Gastroesophageal sphincter (tissue), 3 donors: ENCODE data around the gene KRTAP10-5.

Experiments used
- EP300 ChIP-seq: sonication (generic); formaldehyde crosslinking; IDR thresholded peaks from one replicate; pipeline ENCODE4 v1.6.1; 2017; ENCODE audit warnings: antibody characterized with exemption, mild to moderate bottlenecking
- POLR2A ChIP-seq, 2 donors: fragments of 450-650 bp; IDR thresholded peaks; one replicate each; pipeline ENCODE4 v1.6.1; 2017; ENCODE audit warnings: antibody characterized with exemption in 2 of 2, mild to moderate bottlenecking in 2 of 2, moderate library complexity in 1 of 2
- POLR2AphosphoS5 ChIP-seq: sonication (generic); formaldehyde crosslinking; IDR thresholded peaks from one replicate; pipeline ENCODE4 v1.6.1; 2017; ENCODE audit warnings: antibody characterized with exemption
- TF ChIP-seq, protein P1 (sequence below), 4 experiments: fragments of 200-600 bp in 2 of 4; fragments of 450-650 bp in 2 of 4; sonication (generic) in 1 of 4; IDR thresholded peaks; one replicate each; pipeline ENCODE4 v1.5.1; 2017 to 2019; ENCODE audit warnings: antibody characterized with exemption in 4 of 4, mild to moderate bottlenecking in 2 of 4, moderate library complexity in 2 of 4

DNA sequence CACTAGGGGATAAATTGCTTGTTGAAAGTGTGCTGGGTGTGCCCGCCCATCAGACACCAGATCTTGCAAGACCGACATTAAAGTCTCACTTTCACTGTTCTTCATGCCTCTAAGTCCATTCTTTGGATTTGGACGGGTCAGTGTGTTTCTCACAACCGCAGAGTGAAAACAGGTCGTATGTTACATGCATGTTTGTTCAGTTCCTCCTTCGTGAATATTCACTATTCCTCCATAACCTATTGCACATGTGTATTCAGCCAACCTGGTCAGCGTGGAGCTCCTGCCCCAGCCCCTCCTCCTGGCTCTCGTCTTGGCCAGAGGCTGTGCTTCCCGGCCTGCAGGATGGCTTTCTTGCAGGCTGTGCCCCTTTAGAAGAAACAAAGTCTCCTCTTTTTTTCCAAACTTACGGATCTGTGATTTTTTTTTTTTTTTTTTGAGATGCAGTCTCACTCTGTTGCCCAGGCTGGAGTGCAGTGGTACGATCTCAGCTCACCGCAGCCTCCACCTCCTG lies 14.1 kb upstream of the KRTAP10-5 start:
- TF ChIP-seq, protein P1, sequence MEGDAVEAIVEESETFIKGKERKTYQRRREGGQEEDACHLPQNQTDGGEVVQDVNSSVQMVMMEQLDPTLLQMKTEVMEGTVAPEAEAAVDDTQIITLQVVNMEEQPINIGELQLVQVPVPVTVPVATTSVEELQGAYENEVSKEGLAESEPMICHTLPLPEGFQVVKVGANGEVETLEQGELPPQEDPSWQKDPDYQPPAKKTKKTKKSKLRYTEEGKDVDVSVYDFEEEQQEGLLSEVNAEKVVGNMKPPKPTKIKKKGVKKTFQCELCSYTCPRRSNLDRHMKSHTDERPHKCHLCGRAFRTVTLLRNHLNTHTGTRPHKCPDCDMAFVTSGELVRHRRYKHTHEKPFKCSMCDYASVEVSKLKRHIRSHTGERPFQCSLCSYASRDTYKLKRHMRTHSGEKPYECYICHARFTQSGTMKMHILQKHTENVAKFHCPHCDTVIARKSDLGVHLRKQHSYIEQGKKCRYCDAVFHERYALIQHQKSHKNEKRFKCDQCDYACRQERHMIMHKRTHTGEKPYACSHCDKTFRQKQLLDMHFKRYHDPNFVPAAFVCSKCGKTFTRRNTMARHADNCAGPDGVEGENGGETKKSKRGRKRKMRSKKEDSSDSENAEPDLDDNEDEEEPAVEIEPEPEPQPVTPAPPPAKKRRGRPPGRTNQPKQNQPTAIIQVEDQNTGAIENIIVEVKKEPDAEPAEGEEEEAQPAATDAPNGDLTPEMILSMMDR (IDR thresholded peaks at IDR 0.05): no peak
- TF ChIP-seq POLR2AphosphoS5 (no peak), POLR2A (IDR thresholded peaks at IDR 0.05) (no peak), EP300 (no peak)
